ENCODE results near the gene OR5A2. TPM values are rescaled to one million over a fixed set of nuclear protein-coding genes. Genes with fewer than 3 reads are reported as not detected.

OR5A2 gene
- total RNA-seq, 2 experiments from 2014 or later: not detected

GRCh38 chr11:59417023-59417422 is 9.2 kb downstream of the OR5A2 start:
- DNase-seq (ENCODE audit: low spot score): no peak
- no peak overlapping the region for H3K27ac ChIP-seq (ENCODE audit: low read depth, low read length, poor library complexity, severe bottlenecking)
- no peak for TF ChIP-seq EZH2phosphoT487 (IDR thresholded peaks at IDR 0.05; ENCODE audit: borderline replicate concordance, low read depth, low read length)
- no peak for TF ChIP-seq CTCF (conservative IDR thresholded peaks at IDR 0.05; ENCODE audit: low read length)

GRCh38 chr11:59416613-59417012 is 9.6 kb downstream of the OR5A2 start:
- no peak for DNase-seq (ENCODE audit: low spot score)
- H2AFZ ChIP-seq (ENCODE audit: low read length): no peak overlapping the region
- H3K27ac ChIP-seq (ENCODE audit: low read depth, low read length, poor library complexity, severe bottlenecking): no peak overlapping the region
- no peak overlapping the region for H3K4me3 ChIP-seq (ENCODE audit: low read depth, low read length, poor library complexity, severe bottlenecking)
- H3K9me3 ChIP-seq (ENCODE audit: low read length): no peaks in the 10 kb centered on the region
- CTCF ChIA-PET (ENCODE audit: unreplicated experiment): no interaction called here
- TF ChIP-seq CTCF (conservative IDR thresholded peaks at IDR 0.05; ENCODE audit: low read length): no peak
- no peak for TF ChIP-seq EZH2phosphoT487 (IDR thresholded peaks at IDR 0.05; ENCODE audit: borderline replicate concordance, low read depth, low read length)
- H3K36me3 ChIP-seq (ENCODE audit: insufficient read depth, low read length): no peaks in the 10 kb centered on the region
- H4K20me1 ChIP-seq (ENCODE audit: insufficient read depth, low read length): no peaks in the 10 kb centered on the region
- no peak overlapping the region for H3K4me2 ChIP-seq (ENCODE audit: low read length)
- POLR2A ChIA-PET: no interaction called here
- H3K4me1 ChIP-seq (ENCODE audit: insufficient read depth, low read length, poor library complexity, severe bottlenecking): no peaks in the 10 kb centered on the region
- intact Hi-C loops (cut with micrococcal nuclease; ENCODE audit: unreplicated experiment): no loop called here
- no peaks in the 10 kb centered on the region for H3K9me2 ChIP-seq (ENCODE audit: insufficient read depth, low read length)
- H3K79me2 ChIP-seq (ENCODE audit: insufficient read depth, low read depth, low read length): no peaks in the 10 kb centered on the region
- BruUV-seq (replicated peaks): no TSS peak

More at GRCh38 chr11:59417023-59417422, 9.2 kb downstream of the OR5A2 start:
- Histone ChIP-seq H3K79me2 (ENCODE audit: insufficient read depth, low read depth, low read length) (no peaks in the 10 kb centered on the region), H3K36me3 (ENCODE audit: insufficient read depth, low read length) (no peaks in the 10 kb centered on the region), H3K4me1 (ENCODE audit: insufficient read depth, low read length, poor library complexity, severe bottlenecking) (no peaks in the 10 kb centered on the region), H3K4me3 (ENCODE audit: low read depth, low read length, poor library complexity, severe bottlenecking) (no peak overlapping the region), H3K4me2 (ENCODE audit: low read length) (no peak overlapping the region), H3K9me3 (ENCODE audit: low read length) (no peaks in the 10 kb centered on the region), H3K9me2 (ENCODE audit: insufficient read depth, low read length) (no peaks in the 10 kb centered on the region), H4K20me1 (ENCODE audit: insufficient read depth, low read length) (no peaks in the 10 kb centered on the region), H2AFZ (ENCODE audit: low read length) (no peak overlapping the region)
- ChIA-PET POLR2A (interaction anchor here (0.5 kb wide), 1 partner anchor 689 kb away, joined by 14 read pairs; no protein-coding TSS in a partner anchor), CTCF (ENCODE audit: unreplicated experiment) (no interaction called here)
- intact Hi-C loops (cut with micrococcal nuclease; ENCODE audit: unreplicated experiment): no loop called here
- BruUV-seq (replicated peaks): no TSS peak

GRCh38 chr11:59415111-59415510 is 11.1 kb downstream of the OR5A2 start:
- H3K79me2 ChIP-seq (ENCODE audit: insufficient read depth, low read depth, low read length): no peaks in the 10 kb centered on the region
- H3K4me2 ChIP-seq (ENCODE audit: low read length): no peak overlapping the region
- no peak overlapping the region for H3K4me3 ChIP-seq (ENCODE audit: low read depth, low read length, poor library complexity, severe bottlenecking)
- no peaks in the 10 kb centered on the region for H4K20me1 ChIP-seq (ENCODE audit: insufficient read depth, low read length)
- BruUV-seq (replicated peaks): no TSS peak
- intact Hi-C loops (cut with micrococcal nuclease; ENCODE audit: unreplicated experiment): no loop called here
- no peak for DNase-seq (ENCODE audit: low spot score)
- ChIA-PET CTCF (ENCODE audit: unreplicated experiment) (interaction anchor here (0.6 kb wide), 1 partner anchor 889 kb away, joined by 3 read pairs; no protein-coding TSS in a partner anchor), POLR2A (no interaction called here)
- TF ChIP-seq CTCF (conservative IDR thresholded peaks at IDR 0.05; ENCODE audit: low read length): no peak
- no peak for TF ChIP-seq EZH2phosphoT487 (IDR thresholded peaks at IDR 0.05; ENCODE audit: borderline replicate concordance, low read depth, low read length)
- H3K36me3 ChIP-seq (ENCODE audit: insufficient read depth, low read length): no peaks in the 10 kb centered on the region
- H2AFZ ChIP-seq (ENCODE audit: low read length): no peak overlapping the region
- no peak overlapping the region for H3K27ac ChIP-seq (ENCODE audit: low read depth, low read length, poor library complexity, severe bottlenecking)
- H3K9me2 ChIP-seq (ENCODE audit: insufficient read depth, low read length): no peaks in the 10 kb centered on the region
- H3K9me3 ChIP-seq (ENCODE audit: low read length): no peaks in the 10 kb centered on the region
- H3K4me1 ChIP-seq (ENCODE audit: insufficient read depth, low read length, poor library complexity, severe bottlenecking): no peaks in the 10 kb centered on the region

Data from OCI-LY7 (cell line).